Activated CD8-positive, alpha-beta T cell treated with anti-CD3 and anti-CD28 coated beads for 36 hours (primary cell): ENCODE data around the gene CKLF. TPM values are rescaled to one million over a fixed set of nuclear protein-coding genes. Genes with fewer than 3 reads are reported as not detected.

Source experiments
- ATAC-seq: fragments of 200-7000 bp; cut with Tn5 transposase; one replicate; pipeline ENCODE4 v1.10.0; 2021; ENCODE audit warnings: mild to moderate bottlenecking, moderate library complexity
- CTCF ChIA-PET: fragments of 350-600 bp; sonication (Branson Sonifier 250); formaldehyde crosslinking; loops from one replicate; lab custom pipeline; 2021; ENCODE audit warnings: antibody characterized with exemption; lab: Charles Lee
- POLR2A ChIA-PET: fragments of 350-600 bp; sonication (Branson Sonifier 250); formaldehyde crosslinking; loops from one replicate; lab custom pipeline; 2021; ENCODE audit warnings: antibody characterized with exemption; lab: Charles Lee
- DNase-seq: peaks from one replicate; pipeline ENCODE4 v3.0.0-alpha.2; 2020
- H3K27ac Mint-ChIP-seq: one replicate; pipeline ENCODE4 v1.8.0; 2021; ENCODE audit warnings: mild to moderate bottlenecking, mixed read lengths
- H3K27me3 Mint-ChIP-seq: one replicate; pipeline ENCODE4 v1.8.0; 2021; ENCODE audit warnings: mixed read lengths
- H3K36me3 Mint-ChIP-seq: one replicate; pipeline ENCODE4 v1.8.0; 2021; ENCODE audit warnings: low read depth, mixed read lengths
- H3K4me1 Mint-ChIP-seq: one replicate; pipeline ENCODE4 v1.8.0; 2021; ENCODE audit warnings: low read depth, mixed read lengths
- H3K4me3 Mint-ChIP-seq: one replicate; pipeline ENCODE4 v1.8.0; 2021; ENCODE audit warnings: mild to moderate bottlenecking, moderate library complexity, mixed read lengths
- H3K9me3 Mint-ChIP-seq: one replicate; pipeline ENCODE4 v1.8.0; 2021; ENCODE audit warnings: mixed read lengths
- CTCF ChIP-seq: fragments of 200-600 bp; IDR thresholded peaks from one replicate; pipeline ENCODE4 v1.8.0; 2022; ENCODE audit warnings: antibody characterized with exemption, mild to moderate bottlenecking
- intact Hi-C: fragments of 100-400 bp; cut with micrococcal nuclease; formaldehyde crosslinking; loops from one replicate; pipeline ENCODE4 v1.10.0; 2022
- total RNA-seq, 2 experiments: library from RNA; stranded (reverse); gene quantifications; one replicate each; pipeline ENCODE4 v1.2.3, GENCODE V29; 2021

Gene CKLF
- total RNA-seq, 2 experiments from 2014 or later: 99.0 to 99.7 TPM

- peak overlapping the region; percentile 53 for H3K4me3 Mint-ChIP-seq
Observed at GRCh38 chr16:66522816-66523590, 29.4 kb upstream of the CKLF start.

DNA sequence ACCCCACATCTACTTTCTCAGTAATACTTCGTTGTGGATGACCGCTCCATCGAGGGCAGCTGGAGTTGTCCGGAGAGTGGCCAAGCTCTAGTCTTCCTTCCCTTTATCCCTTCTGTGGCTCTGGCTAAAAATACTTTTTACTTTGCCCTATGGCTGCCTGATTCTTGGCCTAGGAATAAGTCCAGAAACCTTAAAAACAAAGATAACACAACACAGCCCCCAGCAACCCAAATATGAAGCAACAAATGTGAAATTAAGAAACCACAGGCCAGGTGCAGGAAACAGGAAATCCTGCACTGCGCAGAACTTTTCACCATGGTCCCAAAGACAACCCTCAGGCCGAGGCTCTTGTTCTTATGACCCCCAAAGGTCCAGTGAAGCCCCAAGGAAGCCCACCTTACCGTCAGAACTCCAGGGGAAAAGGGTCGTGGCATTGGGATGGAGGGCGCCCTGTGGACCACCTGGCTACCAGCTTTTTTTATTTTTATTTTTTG, 28.5 kb upstream of the CKLF start:
- intact Hi-C loops: no loop called here
- Mint-ChIP-seq H3K36me3 (no peaks in the 10 kb centered on the region), H3K27me3 (no peaks in the 10 kb centered on the region), H3K4me3 (peak overlapping the region; percentile 53), H3K9me3 (no peaks in the 10 kb centered on the region), H3K27ac (peak overlapping the region; percentile 88), H3K4me1 (peaks cover 62% of the 10 kb centered on the region)
- DNase-seq (peak; percentile 64), ATAC-seq (peak; percentile 25)
- ChIA-PET POLR2A (interaction anchor here (1.0 to 9.4 kb wide), 2 partner anchors 27 to 33 kb away, joined by 3 to 78 read pairs; partner anchors contain the start of genes CKLF and TK2), CTCF (interaction anchor here (1.4 to 6.0 kb wide), 6 partner anchors 13 to 127 kb away, joined by 4 to 41 read pairs (median 4); partner anchors contain the start of genes CKLF and TK2)
- TF ChIP-seq CTCF: no peak

More at GRCh38 chr16:66522816-66523590, 29.4 kb upstream of the CKLF start:
- intact Hi-C loops: no loop called here
- Mint-ChIP-seq H3K4me1 (peaks cover 68% of the 10 kb centered on the region), H3K36me3 (no peaks in the 10 kb centered on the region), H3K9me3 (no peaks in the 10 kb centered on the region), H3K27me3 (no peaks in the 10 kb centered on the region), H3K27ac (peak overlapping the region; percentile 88)
- ATAC-seq (no peak), DNase-seq (no peak)
- POLR2A ChIA-PET: interaction anchor here (1.1 to 9.4 kb wide), 5 partner anchors 17 to 81 kb away, joined by 3 to 78 read pairs (median 4); partner anchors contain the start of genes CKLF, CMTM3 and TK2
- CTCF ChIA-PET: interaction anchor here (0.9 to 6.0 kb wide), 12 partner anchors 8 to 350 kb away, joined by 3 to 41 read pairs (median 6); partner anchors contain the start of genes CKLF and TK2
- TF ChIP-seq CTCF: no peak

GRCh38 chr16:66524601-66525164, 27.7 kb upstream of the CKLF start:
- Mint-ChIP-seq H3K9me3 (no peaks in the 10 kb centered on the region), H3K4me1 (peaks cover 61% of the 10 kb centered on the region), H3K4me3 (no peak overlapping the region), H3K27ac (peak overlapping the region; percentile 88), H3K36me3 (no peaks in the 10 kb centered on the region), H3K27me3 (no peaks in the 10 kb centered on the region)
- intact Hi-C loops: no loop called here
- no peak for DNase-seq
- no peak for TF ChIP-seq CTCF
- POLR2A ChIA-PET: interaction anchor here (1.0 to 9.4 kb wide), 4 partner anchors 11 to 32 kb away, joined by 3 to 78 read pairs (median 4); partner anchors contain the start of genes CKLF and TK2
- ATAC-seq: no peak
- CTCF ChIA-PET: interaction anchor here (0.6 to 6.0 kb wide), 7 partner anchors 14 to 84 kb away, joined by 3 to 41 read pairs (median 4); partner anchors contain the start of genes CKLF and TK2

DNA sequence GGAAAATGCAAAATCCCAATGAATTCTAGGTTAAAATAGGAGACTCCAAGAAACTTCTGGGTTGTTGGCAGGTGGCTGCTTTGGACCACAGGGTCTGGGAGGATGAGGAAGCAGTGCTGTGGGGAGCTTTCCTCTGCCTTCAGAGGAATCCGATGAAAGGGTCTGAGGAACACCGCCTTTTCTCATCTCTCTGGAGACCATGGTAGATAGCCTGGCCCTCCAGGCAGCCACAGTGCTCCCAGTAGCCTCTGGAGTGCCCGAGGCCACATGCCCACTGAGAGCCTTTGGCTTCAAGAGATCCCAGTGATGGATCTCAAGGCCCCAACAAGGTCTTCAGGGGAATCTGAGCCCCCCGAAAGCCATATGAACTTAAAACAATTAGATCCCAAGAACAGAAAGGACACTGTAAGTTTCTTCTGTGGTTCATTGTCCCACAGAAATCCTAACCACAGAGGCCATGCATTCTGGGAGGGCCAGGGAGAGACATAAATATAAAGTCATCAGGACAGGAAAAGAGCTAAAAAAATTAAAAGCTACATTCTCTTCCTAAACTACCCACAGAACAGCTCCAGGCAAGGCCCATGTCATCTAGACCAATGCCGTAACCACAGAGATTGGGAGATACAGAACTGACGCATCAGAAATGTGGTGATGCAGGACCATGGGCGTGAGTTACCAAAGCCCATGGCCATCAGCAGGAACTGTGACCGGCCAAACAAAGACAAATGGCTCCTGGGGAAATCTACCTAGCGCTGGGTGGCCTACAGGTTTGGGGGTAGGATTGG, 26.8 kb upstream of the CKLF start:
- ChIA-PET CTCF (interaction anchor here (0.6 to 6.0 kb wide), 5 partner anchors 17 to 83 kb away, joined by 3 to 41 read pairs (median 4); partner anchors contain the start of genes CKLF and TK2), POLR2A (interaction anchor here (1.9 to 9.4 kb wide), 2 partner anchors 11 to 25 kb away, joined by 5 to 78 read pairs; partner anchors contain the start of genes CKLF and TK2)
- no peak for TF ChIP-seq CTCF
- intact Hi-C loops: no loop called here
- no peaks in the 10 kb centered on the region for H3K27me3 Mint-ChIP-seq
- H3K4me1 Mint-ChIP-seq: peaks cover 57% of the 10 kb centered on the region
- H3K36me3 Mint-ChIP-seq: no peaks in the 10 kb centered on the region
- no peak for ATAC-seq
- no peak overlapping the region for H3K27ac Mint-ChIP-seq
- no peak overlapping the region for H3K4me3 Mint-ChIP-seq
- no peaks in the 10 kb centered on the region for H3K9me3 Mint-ChIP-seq
- DNase-seq: no peak
